GM19395 (cell line): ENCODE measurements around the gene TACR2.

Source experiments
- ATAC-seq: cut with Tn5 transposase; IDR thresholded peaks from one replicate; pipeline ENCODE4 v1.9.1; 2021; ENCODE audit warnings: mild to moderate bottlenecking, moderate library complexity; ENCODE audit not compliant: unreplicated experiment

The TACR2 gene

GRCh38 chr10:69405221-69405620 lies 11.5 kb downstream of the TACR2 start:
- no peak for ATAC-seq

GRCh38 chr10:69404786-69405185 lies 11.9 kb downstream of the TACR2 start:
- ATAC-seq: no peak

- ATAC-seq: no peak
These were observed 13.2 kb downstream of the TACR2 start for GRCh38 chr10:69403519-69403918.

GRCh38 chr10:69403066-69403465 lies 13.7 kb downstream of the TACR2 start:
- no peak for ATAC-seq

- no peak for ATAC-seq
These were observed 14.3 kb downstream of the TACR2 start for GRCh38 chr10:69402386-69402785.

GRCh38 chr10:69401416-69401815 lies 15.3 kb downstream of the TACR2 start:
- no peak for ATAC-seq

- ATAC-seq: no peak
These were observed 15.8 kb downstream of the TACR2 start for GRCh38 chr10:69400936-69401335.

GRCh38 chr10:69398466-69398865 lies 18.3 kb downstream of the TACR2 start:
- no peak for ATAC-seq

- ATAC-seq: no peak
These were observed 18.7 kb downstream of the TACR2 start for GRCh38 chr10:69397972-69398371.

- no peak for ATAC-seq
These were observed 22.7 kb downstream of the TACR2 start for GRCh38 chr10:69394020-69394419.

GRCh38 chr10:69392481-69393000 lies 24.2 kb downstream of the TACR2 start:
- ATAC-seq: peak; percentile 77

GRCh38 chr10:69391158-69391557 lies 25.6 kb downstream of the TACR2 start:
- no peak for ATAC-seq

GRCh38 chr10:69389827-69390490 lies 26.8 kb downstream of the TACR2 start:
- no peak for ATAC-seq

- no peak for ATAC-seq
These were observed 28.2 kb downstream of the TACR2 start for GRCh38 chr10:69388488-69388887.

GRCh38 chr10:69387500-69387899 lies 29.2 kb downstream of the TACR2 start:
- no peak for ATAC-seq

GRCh38 chr10:69385454-69386350 lies 31.0 kb downstream of the TACR2 start:
- no peak for ATAC-seq

GRCh38 chr10:69384320-69384719 lies 32.4 kb downstream of the TACR2 start:
- no peak for ATAC-seq

GRCh38 chr10:69383558-69383957 lies 33.2 kb downstream of the TACR2 start:
- ATAC-seq: no peak

- no peak for ATAC-seq
These were observed 34.2 kb downstream of the TACR2 start for GRCh38 chr10:69382382-69383117.

- no peak for ATAC-seq
These were observed 36.9 kb downstream of the TACR2 start for GRCh38 chr10:69379800-69380199.

GRCh38 chr10:69377933-69378332 lies 38.8 kb downstream of the TACR2 start:
- ATAC-seq: no peak
